Measurements from ENCODE around the gene SKAP1. TPM values are rescaled to one million over a fixed set of nuclear protein-coding genes. Genes with fewer than 3 reads are reported as not detected.
"Not testable (repeated sequence)": the region's sequence is repeated elsewhere in the genome, so short reads cannot be mapped to it uniquely, and the experiment has no call there.

Gene SKAP1
- polyA plus RNA-seq, 1 of the 3 experiments (the other 2 are of a cell fraction): not detected

DNA sequence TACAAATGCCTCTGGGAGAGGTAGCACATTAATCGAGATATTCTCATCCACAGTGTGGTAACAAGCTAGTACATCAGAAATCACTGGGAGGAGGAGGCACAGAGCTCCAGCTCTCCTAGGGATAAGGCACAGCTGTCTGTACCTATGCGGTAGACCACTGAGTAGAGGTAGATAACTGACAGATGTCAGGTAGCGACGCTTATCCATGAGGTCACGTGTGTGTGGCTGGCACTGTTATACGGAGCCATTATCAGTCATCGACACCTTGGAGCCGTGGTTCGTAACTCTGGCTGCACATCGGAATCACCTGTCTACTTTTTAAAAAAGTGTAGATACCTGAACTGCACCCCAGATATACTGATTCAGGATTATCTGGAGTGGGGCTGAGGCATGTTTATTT, 220.0 kb downstream of the SKAP1 start:
- CTCF ChIA-PET: interaction anchor here (0.6 kb wide), 1 partner anchor 9 kb away, joined by 3 read pairs; no protein-coding TSS in a partner anchor
- Histone ChIP-seq H3K36me3 (replicated peaks in 1 of 2; ENCODE audit: control insufficient read depth in 1 of 2, insufficient read depth in 2 of 2, low read length in 1 of 2) (no peaks in the 10 kb centered on the region), H2AFZ (ENCODE audit: low read depth) (no peak overlapping the region), H3K79me2 (ENCODE audit: insufficient read depth) (no peaks in the 10 kb centered on the region), H4K20me1 (ENCODE audit: insufficient read depth) (no peaks in the 10 kb centered on the region), H3K9me3 (no peaks in the 10 kb centered on the region), H3K4me1 (ENCODE audit: control insufficient read depth in 1 of 2, insufficient read depth in 2 of 2, low read depth in 1 of 2, low read length in 1 of 2) (no peaks in the 10 kb centered on the region), H3K27me3 (ENCODE audit: insufficient read depth) (peaks cover 69% of the 10 kb centered on the region), H3K27ac (ENCODE audit: low read depth in 2 of 2, low read length in 1 of 2) (no peak overlapping the region), H3K9ac (no peak overlapping the region), H3K4me2 (no peak overlapping the region), H3F3A (replicated peaks; ENCODE audit: insufficient read depth) (no peaks in the 10 kb centered on the region), H3K4me3 (ENCODE audit: low read depth in 2 of 2, low read length in 1 of 2) (no peak overlapping the region), H3K9me2 (no peaks in the 10 kb centered on the region)
- POLR2A ChIA-PET: no interaction called here
- DNase-seq: no peak
- 24% methylated on average over 10 of the region's 10 CpGs for WGBS (ENCODE audit: low lambda C conversion rate)
- TF ChIP-seq RXRA (IDR thresholded peaks at IDR 0.05; ENCODE audit: borderline replicate concordance, low read depth) (no peak), FOXJ3 (CRISPR knock-in tag; IDR thresholded peaks at IDR 0.05) (no peak), GABPA (IDR thresholded peaks at IDR 0.05; ENCODE audit: low read depth) (no peak)

DNA sequence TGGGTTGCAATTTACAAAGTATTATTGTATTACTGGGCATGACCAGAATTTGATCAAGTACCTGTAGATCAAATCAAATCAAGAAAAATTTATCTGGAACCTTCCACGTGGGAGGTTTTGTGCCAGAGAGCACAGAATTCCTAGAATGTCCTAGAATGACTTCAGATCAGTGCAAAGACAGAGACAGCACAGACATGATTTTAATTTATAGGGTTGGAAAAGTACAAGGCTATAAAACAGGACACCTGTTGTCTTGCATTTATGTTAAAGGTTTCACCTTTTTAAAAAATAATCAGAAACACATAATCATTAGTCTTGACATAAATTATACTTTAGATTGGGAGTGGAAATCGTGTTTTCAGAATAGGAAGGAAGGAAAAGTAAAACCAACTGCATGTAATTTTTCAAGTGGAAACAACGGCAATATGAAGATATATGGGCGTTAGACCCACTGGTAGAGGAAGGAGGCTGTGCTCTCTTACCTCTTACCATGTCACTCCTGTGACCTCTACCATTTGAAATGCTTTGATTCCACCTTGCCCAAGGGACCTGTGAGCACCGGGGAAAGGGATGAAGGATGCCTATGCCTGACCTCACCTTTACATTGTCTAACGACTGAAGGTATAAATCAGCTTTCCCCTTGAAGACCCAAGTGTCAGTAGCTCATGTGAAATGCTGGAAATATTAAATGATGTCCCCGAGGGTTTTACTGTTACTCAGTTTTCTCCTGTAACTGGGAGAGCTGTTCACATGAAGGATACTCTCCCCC, 222.1 kb downstream of the SKAP1 start:
- Histone ChIP-seq H3K36me3 (replicated peaks in 1 of 2; ENCODE audit: control insufficient read depth in 1 of 2, insufficient read depth in 2 of 2, low read length in 1 of 2) (no peaks in the 10 kb centered on the region), H3K4me1 (ENCODE audit: control insufficient read depth in 1 of 2, insufficient read depth in 2 of 2, low read depth in 1 of 2, low read length in 1 of 2) (no peaks in the 10 kb centered on the region), H2AFZ (ENCODE audit: low read depth) (no peak overlapping the region), H4K20me1 (ENCODE audit: insufficient read depth) (no peaks in the 10 kb centered on the region), H3K4me2 (no peak overlapping the region), H3K4me3 (ENCODE audit: low read depth in 2 of 2, low read length in 1 of 2) (no peak overlapping the region), H3K9ac (no peak overlapping the region), H3F3A (replicated peaks; ENCODE audit: insufficient read depth) (no peaks in the 10 kb centered on the region), H3K27me3 (ENCODE audit: insufficient read depth) (peaks cover 75% of the 10 kb centered on the region), H3K9me2 (no peaks in the 10 kb centered on the region), H3K9me3 (no peaks in the 10 kb centered on the region), H3K27ac (ENCODE audit: low read depth in 2 of 2, low read length in 1 of 2) (no peak overlapping the region), H3K79me2 (ENCODE audit: insufficient read depth) (no peaks in the 10 kb centered on the region)
- no peak for TF ChIP-seq GATA2 (CRISPR knock-in tag; IDR thresholded peaks at IDR 0.05)
- TF ChIP-seq RFX5 (IDR thresholded peaks at IDR 0.05; ENCODE audit: low read length): no peak
- TF ChIP-seq USF1 (IDR thresholded peaks at IDR 0.05; ENCODE audit: borderline replicate concordance, low read depth): no peak
- no peak for TF ChIP-seq NFIC (IDR thresholded peaks at IDR 0.05; ENCODE audit: borderline replicate concordance)
- TF ChIP-seq NRF1 (IDR thresholded peaks at IDR 0.05; ENCODE audit: low read depth, low read length): no peak
- TF ChIP-seq YY1 (IDR thresholded peaks at IDR 0.05; ENCODE audit: low read depth): no peak
- no peak for TF ChIP-seq SMC3 (IDR thresholded peaks at IDR 0.05; ENCODE audit: low read depth, low read length)
- TF ChIP-seq, protein P1, sequence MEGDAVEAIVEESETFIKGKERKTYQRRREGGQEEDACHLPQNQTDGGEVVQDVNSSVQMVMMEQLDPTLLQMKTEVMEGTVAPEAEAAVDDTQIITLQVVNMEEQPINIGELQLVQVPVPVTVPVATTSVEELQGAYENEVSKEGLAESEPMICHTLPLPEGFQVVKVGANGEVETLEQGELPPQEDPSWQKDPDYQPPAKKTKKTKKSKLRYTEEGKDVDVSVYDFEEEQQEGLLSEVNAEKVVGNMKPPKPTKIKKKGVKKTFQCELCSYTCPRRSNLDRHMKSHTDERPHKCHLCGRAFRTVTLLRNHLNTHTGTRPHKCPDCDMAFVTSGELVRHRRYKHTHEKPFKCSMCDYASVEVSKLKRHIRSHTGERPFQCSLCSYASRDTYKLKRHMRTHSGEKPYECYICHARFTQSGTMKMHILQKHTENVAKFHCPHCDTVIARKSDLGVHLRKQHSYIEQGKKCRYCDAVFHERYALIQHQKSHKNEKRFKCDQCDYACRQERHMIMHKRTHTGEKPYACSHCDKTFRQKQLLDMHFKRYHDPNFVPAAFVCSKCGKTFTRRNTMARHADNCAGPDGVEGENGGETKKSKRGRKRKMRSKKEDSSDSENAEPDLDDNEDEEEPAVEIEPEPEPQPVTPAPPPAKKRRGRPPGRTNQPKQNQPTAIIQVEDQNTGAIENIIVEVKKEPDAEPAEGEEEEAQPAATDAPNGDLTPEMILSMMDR (IDR thresholded peaks at IDR 0.05): no peak
- TF ChIP-seq RXRA (IDR thresholded peaks at IDR 0.05; ENCODE audit: borderline replicate concordance, low read depth): no peak
- TF ChIP-seq MXI1 (IDR thresholded peaks at IDR 0.05; ENCODE audit: low read depth, low read length): no peak
- no peak for TF ChIP-seq SIN3A (IDR thresholded peaks at IDR 0.05; ENCODE audit: borderline replicate concordance, low read depth, low read length)
- no peak for TF ChIP-seq CHD2 (IDR thresholded peaks at IDR 0.05; ENCODE audit: low read length, partially characterized antibody)
- TF ChIP-seq, protein P2, sequence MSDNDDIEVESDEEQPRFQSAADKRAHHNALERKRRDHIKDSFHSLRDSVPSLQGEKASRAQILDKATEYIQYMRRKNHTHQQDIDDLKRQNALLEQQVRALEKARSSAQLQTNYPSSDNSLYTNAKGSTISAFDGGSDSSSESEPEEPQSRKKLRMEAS (IDR thresholded peaks at IDR 0.05; ENCODE audit: low read depth): no peak
- no peak for TF ChIP-seq TCF12 (IDR thresholded peaks at IDR 0.05)
- TF ChIP-seq JUND (IDR thresholded peaks at IDR 0.05): no peak
- no peak for TF ChIP-seq MEF2A (IDR thresholded peaks at IDR 0.05; ENCODE audit: borderline replicate concordance, low read depth)
- no peak for DNase-seq
- POLR2A ChIA-PET: no interaction called here
- CTCF ChIA-PET: interaction anchor here (1.4 to 1.5 kb wide), 2 partner anchors 10 to 101 kb away, joined by 3 to 4 read pairs; no protein-coding TSS in a partner anchor
- WGBS (ENCODE audit: low lambda C conversion rate): 4% methylated on average over 7 of the region's 7 CpGs

GRCh38 chr17:48207036-48207435, 223.0 kb downstream of the SKAP1 start:
- H3K4me2 ChIP-seq; H3K36me3 ChIP-seq (replicated peaks in 1 of 2; ENCODE audit: control insufficient read depth in 1 of 2, insufficient read depth in 2 of 2, low read length in 1 of 2); H3K9me2 ChIP-seq; H4K20me1 ChIP-seq (ENCODE audit: insufficient read depth); H3K27ac ChIP-seq (ENCODE audit: low read depth in 2 of 2, low read length in 1 of 2); POLR2A ChIA-PET; H3F3A ChIP-seq (replicated peaks; ENCODE audit: insufficient read depth); H3K9me3 ChIP-seq; H3K9ac ChIP-seq; H2AFZ ChIP-seq (ENCODE audit: low read depth); H3K4me3 ChIP-seq (ENCODE audit: low read depth in 2 of 2, low read length in 1 of 2); H3K4me1 ChIP-seq (ENCODE audit: control insufficient read depth in 1 of 2, insufficient read depth in 2 of 2, low read depth in 1 of 2, low read length in 1 of 2); H3K79me2 ChIP-seq (ENCODE audit: insufficient read depth); DNase-seq: not testable (repeated sequence)
- WGBS (ENCODE audit: low lambda C conversion rate): 12% methylated on average over 4 of the region's 4 CpGs
- CTCF ChIA-PET: interaction anchor here (1.4 kb wide), 1 partner anchor 102 kb away, joined by 3 read pairs; no protein-coding TSS in a partner anchor
- H3K27me3 ChIP-seq (ENCODE audit: insufficient read depth): peaks cover 83% of the 10 kb centered on the region

Data from SK-N-SH (cell line).